Fibroblast of the aortic adventitia (primary cell): ENCODE data around the gene PNPLA7. TPM values are rescaled to one million over a fixed set of nuclear protein-coding genes. Genes with fewer than 3 reads are reported as not detected.

ENCODE experiments used
- DNase-seq: peaks from one replicate; pipeline ENCODE4 v3.0.0-alpha.2; 2010; ENCODE audit warnings: low read depth
- H3K4me3 ChIP-seq: 2 replicates; pipeline ENCODE4 v1.5.1; 2011; ENCODE audit warnings: low read depth, mild to moderate bottlenecking, control low read depth, low read length, moderate library complexity
- CTCF ChIP-seq: IDR thresholded peaks from 2 replicates; pipeline ENCODE4 v1.5.1; 2011; ENCODE audit warnings: mild to moderate bottlenecking, low read length, control low read depth, inconsistent platforms; ENCODE audit not compliant: insufficient read depth
- total RNA-seq: library from RNA; depleted of rRNA; stranded (reverse); fragments of >200 nt; gene quantifications from 2 replicates; pipeline ENCODE4 v1.2.3, GENCODE V29; 2012; ENCODE audit warnings: low replicate concordance

The PNPLA7 gene
- total RNA-seq, 1 donor = 0.81 TPM

DNA sequence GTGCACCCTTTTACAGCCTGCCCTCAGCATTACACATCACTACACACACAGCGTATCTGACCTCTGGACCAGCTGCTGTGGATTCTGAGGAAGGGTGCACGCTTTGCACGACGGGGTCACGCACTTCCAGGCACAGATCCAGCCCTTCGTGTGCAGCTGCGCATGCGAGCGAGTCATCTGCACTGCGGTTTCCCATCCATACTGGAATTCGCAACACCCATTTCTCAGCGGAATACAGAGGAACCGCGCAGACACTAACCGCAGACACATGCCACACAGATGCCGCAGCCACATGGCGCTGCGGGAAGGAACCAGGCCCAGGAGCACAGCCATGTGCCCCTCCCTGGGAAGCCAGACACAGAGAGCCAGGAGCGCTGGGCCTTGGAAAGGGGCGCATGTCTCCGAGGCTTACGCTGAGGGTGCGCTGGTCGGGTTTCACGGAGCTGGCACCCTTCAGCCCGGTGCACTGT is 43.5 kb downstream of the PNPLA7 start:
- DNase-seq = no peak
- H3K4me3 ChIP-seq = no peak overlapping the region
- TF ChIP-seq CTCF = no peak

GRCh38 chr9:137506274-137506673 is 43.9 kb downstream of the PNPLA7 start:
- H3K4me3 ChIP-seq = no peak overlapping the region
- DNase-seq = no peak
- TF ChIP-seq CTCF = no peak

- TF ChIP-seq CTCF = no peak
- no peak overlapping the region for H3K4me3 ChIP-seq
- no peak for DNase-seq
Measured at GRCh38 chr9:137505421-137506140, 44.6 kb downstream of the PNPLA7 start.

DNA sequence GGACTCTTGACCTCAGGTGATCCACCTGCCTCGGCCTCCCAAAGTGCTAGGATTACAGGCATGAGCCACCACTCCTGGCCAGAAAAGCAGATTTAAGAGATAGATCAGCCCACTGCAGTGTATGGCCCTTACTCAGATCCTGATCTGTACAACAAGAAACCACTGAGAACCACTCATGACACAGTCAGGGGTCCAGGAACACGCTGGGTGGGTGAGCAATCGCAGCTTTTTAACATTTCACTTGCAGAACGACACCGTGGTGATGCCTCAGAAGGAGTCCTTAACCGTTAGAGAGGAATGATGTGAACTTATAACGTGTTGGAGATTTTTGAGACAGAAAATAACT is 45.8 kb downstream of the PNPLA7 start:
- TF ChIP-seq CTCF = no peak
- H3K4me3 ChIP-seq = no peak overlapping the region
- DNase-seq = no peak

- DNase-seq = no peak
- no peak for TF ChIP-seq CTCF
- no peak overlapping the region for H3K4me3 ChIP-seq
Measured at GRCh38 chr9:137502008-137502911, 47.9 kb downstream of the PNPLA7 start.

- DNase-seq = no peak
- no peak overlapping the region for H3K4me3 ChIP-seq
- no peak for TF ChIP-seq CTCF
Measured at GRCh38 chr9:137501457-137501856, 48.7 kb downstream of the PNPLA7 start.
